Measurements from ENCODE around the gene TRIP6.

DNA sequence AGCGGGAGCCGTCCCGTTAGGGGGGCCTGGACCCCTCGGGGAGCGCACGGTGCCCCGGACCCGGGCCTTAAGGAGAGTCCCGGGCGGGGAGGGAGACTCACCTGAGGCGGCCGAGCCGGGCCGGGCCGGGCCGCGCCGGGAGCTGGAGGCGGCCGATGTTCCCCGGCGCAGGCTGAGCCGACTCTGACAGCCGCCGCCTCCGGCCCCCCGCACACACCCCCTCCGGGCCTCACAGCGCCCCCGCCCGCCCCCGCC is 28.4 kb downstream of the TRIP6 start, which contains the start of gene ACHE:
- TF ChIP-seq, protein P1, sequence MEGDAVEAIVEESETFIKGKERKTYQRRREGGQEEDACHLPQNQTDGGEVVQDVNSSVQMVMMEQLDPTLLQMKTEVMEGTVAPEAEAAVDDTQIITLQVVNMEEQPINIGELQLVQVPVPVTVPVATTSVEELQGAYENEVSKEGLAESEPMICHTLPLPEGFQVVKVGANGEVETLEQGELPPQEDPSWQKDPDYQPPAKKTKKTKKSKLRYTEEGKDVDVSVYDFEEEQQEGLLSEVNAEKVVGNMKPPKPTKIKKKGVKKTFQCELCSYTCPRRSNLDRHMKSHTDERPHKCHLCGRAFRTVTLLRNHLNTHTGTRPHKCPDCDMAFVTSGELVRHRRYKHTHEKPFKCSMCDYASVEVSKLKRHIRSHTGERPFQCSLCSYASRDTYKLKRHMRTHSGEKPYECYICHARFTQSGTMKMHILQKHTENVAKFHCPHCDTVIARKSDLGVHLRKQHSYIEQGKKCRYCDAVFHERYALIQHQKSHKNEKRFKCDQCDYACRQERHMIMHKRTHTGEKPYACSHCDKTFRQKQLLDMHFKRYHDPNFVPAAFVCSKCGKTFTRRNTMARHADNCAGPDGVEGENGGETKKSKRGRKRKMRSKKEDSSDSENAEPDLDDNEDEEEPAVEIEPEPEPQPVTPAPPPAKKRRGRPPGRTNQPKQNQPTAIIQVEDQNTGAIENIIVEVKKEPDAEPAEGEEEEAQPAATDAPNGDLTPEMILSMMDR (IDR thresholded peaks at IDR 0.05 in 4 of 5, conservative IDR thresholded peaks at IDR 0.05 in 1 of 5), result no peak
- TF ChIP-seq POLR2A (IDR thresholded peaks at IDR 0.05), result peak; percentile 18 to 31

Measured in gastrocnemius medialis (tissue), 4 donors.